Measurements from ENCODE around the gene TMEM132D. TPM values are rescaled to one million over a fixed set of nuclear protein-coding genes. Genes with fewer than 3 reads are reported as not detected.

The TMEM132D gene
- total and polyA plus RNA-seq, 2 donors (not counting 3 experiments of a cell fraction or from before 2014, with no cell fraction given), result not detected

- H3K9me1 ChIP-seq (replicated peaks; ENCODE audit: control insufficient read depth, extremely low read depth, insufficient read depth, low read length), result no peaks in the 10 kb centered on the region
- intact Hi-C loops (cut with micrococcal nuclease), result no loop called here
- no peaks in the 10 kb centered on the region for H3K27me3 ChIP-seq (ENCODE audit: control insufficient read depth in 2 of 2, insufficient read depth in 2 of 2, low read length in 2 of 2)
- no peak overlapping the region for H3K4me2 ChIP-seq (ENCODE audit: insufficient read depth, low read length)
- H3K36me3 ChIP-seq (ENCODE audit: control insufficient read depth in 2 of 2, extremely low read depth in 1 of 2, insufficient read depth in 2 of 2, low read length in 2 of 2), result no peaks in the 10 kb centered on the region
- no TSS peak for BruUV-seq (replicated peaks)
- no peak overlapping the region for H3K27ac ChIP-seq (ENCODE audit: insufficient read depth, low read depth, low read length)
- H2AFZ ChIP-seq (ENCODE audit: low read depth, low read length), result no peak overlapping the region
- H3K9ac ChIP-seq (replicated peaks; ENCODE audit: extremely low read depth, insufficient read depth, low read length), result no peak overlapping the region
- ChIA-PET CTCF (no interaction called here), POLR2A (no interaction called here)
- TF ChIP-seq GATA2 (IDR thresholded peaks at IDR 0.05; ENCODE audit: insufficient read depth, insufficient read length, low read depth, low read length) (no peak), POLR2A (IDR thresholded peaks at IDR 0.05; ENCODE audit: low read depth, low read length) (no peak), MAX (IDR thresholded peaks at IDR 0.05; ENCODE audit: insufficient read depth, insufficient read length) (no peak), JUN (IDR thresholded peaks at IDR 0.05; ENCODE audit: borderline replicate concordance, insufficient read depth, insufficient read length, low read depth) (no peak), POLR2AphosphoS5 (IDR thresholded peaks at IDR 0.05; ENCODE audit: insufficient read depth, low read depth, low read length) (no peak), MYC (IDR thresholded peaks at IDR 0.05; ENCODE audit: low read depth, low read length) (no peak)
- DNase-seq (ENCODE audit: low read depth, low spot score) (no peak), FAIRE-seq (no peak)
- H3K79me2 ChIP-seq (ENCODE audit: control insufficient read depth, insufficient read depth, low read length), result no peaks in the 10 kb centered on the region
- dilution Hi-C loops (cut with MboI; ENCODE audit: extremely low pct_ligation_motif_present, low sequenced_read_pairs), result no loop called here
- no peaks in the 10 kb centered on the region for H3K4me1 ChIP-seq (ENCODE audit: control insufficient read depth, extremely low read depth, insufficient read depth, low read length)
- H3K9me3 ChIP-seq (replicated peaks; ENCODE audit: control insufficient read depth, insufficient read depth, low read length), result peaks cover 4% of the 10 kb centered on the region
- H4K20me1 ChIP-seq (replicated peaks; ENCODE audit: control insufficient read depth, extremely low read depth, insufficient read depth, low read length), result no peaks in the 10 kb centered on the region
- no peak overlapping the region for H3K4me3 ChIP-seq (replicated peaks in 1 of 3; ENCODE audit: insufficient read depth in 1 of 3, low read depth in 1 of 3, low read length in 3 of 3)
These were observed 340.6 kb downstream of the TMEM132D start for GRCh38 chr12:129563266-129563665.

- BruUV-seq (replicated peaks), result no TSS peak
- Histone ChIP-seq H3K36me3 (ENCODE audit: control insufficient read depth in 2 of 2, extremely low read depth in 1 of 2, insufficient read depth in 2 of 2, low read length in 2 of 2) (no peaks in the 10 kb centered on the region), H3K4me3 (replicated peaks in 1 of 3; ENCODE audit: insufficient read depth in 1 of 3, low read depth in 1 of 3, low read length in 3 of 3) (no peak overlapping the region), H3K9me3 (replicated peaks; ENCODE audit: control insufficient read depth, insufficient read depth, low read length) (peaks cover 4% of the 10 kb centered on the region), H3K4me1 (ENCODE audit: control insufficient read depth, extremely low read depth, insufficient read depth, low read length) (no peaks in the 10 kb centered on the region), H4K20me1 (replicated peaks; ENCODE audit: control insufficient read depth, extremely low read depth, insufficient read depth, low read length) (no peaks in the 10 kb centered on the region), H3K27me3 (ENCODE audit: control insufficient read depth in 2 of 2, insufficient read depth in 2 of 2, low read length in 2 of 2) (no peaks in the 10 kb centered on the region), H3K9ac (replicated peaks; ENCODE audit: extremely low read depth, insufficient read depth, low read length) (no peak overlapping the region), H3K27ac (ENCODE audit: insufficient read depth, low read depth, low read length) (no peak overlapping the region), H2AFZ (ENCODE audit: low read depth, low read length) (no peak overlapping the region), H3K79me2 (ENCODE audit: control insufficient read depth, insufficient read depth, low read length) (no peaks in the 10 kb centered on the region), H3K9me1 (replicated peaks; ENCODE audit: control insufficient read depth, extremely low read depth, insufficient read depth, low read length) (no peaks in the 10 kb centered on the region), H3K4me2 (ENCODE audit: insufficient read depth, low read length) (no peak overlapping the region)
- FAIRE-seq, result no peak
- CTCF ChIA-PET, result no interaction called here
- dilution Hi-C loops (cut with MboI; ENCODE audit: extremely low pct_ligation_motif_present, low sequenced_read_pairs), result no loop called here
- intact Hi-C loops (cut with micrococcal nuclease), result no loop called here
- POLR2A ChIA-PET, result no interaction called here
- DNase-seq (ENCODE audit: low read depth, low spot score), result no peak
- TF ChIP-seq POLR2AphosphoS5 (IDR thresholded peaks at IDR 0.05; ENCODE audit: insufficient read depth, low read depth, low read length) (no peak), FOS (IDR thresholded peaks at IDR 0.05; ENCODE audit: borderline replicate concordance, insufficient read depth, low read length) (no peak), CTCF (IDR thresholded peaks at IDR 0.05; ENCODE audit: extremely low read depth in 1 of 2, insufficient read depth in 1 of 2, low read depth in 1 of 2, low read length in 2 of 2) (no peak), GATA2 (IDR thresholded peaks at IDR 0.05; ENCODE audit: insufficient read depth, insufficient read length, low read depth, low read length) (no peak)
These were observed 342.5 kb downstream of the TMEM132D start for GRCh38 chr12:129561304-129561703.
